HepG2 (cell line): ENCODE measurements around the gene BTG1. TPM values are rescaled to one million over a fixed set of nuclear protein-coding genes. Genes with fewer than 3 reads are reported as not detected.

ENCODE experiments used
- KDM6A ChIP-seq: IDR thresholded peaks from 2 replicates; pipeline ENCODE4 v1.6.1; 2016; ENCODE audit warnings: low read depth
- SMAD1 ChIP-seq: sonication (generic); formaldehyde crosslinking; IDR thresholded peaks from 2 replicates; pipeline ENCODE4 v1.4.0; 2020; ENCODE audit warnings: missing genetic modification reagents, low read depth, mild to moderate bottlenecking, borderline replicate concordance
- polyA plus RNA-seq, 8 experiments: library from polyadenylated mRNA; depleted of rRNA in 3 of 8; stranded (reverse) in 7 of 8; unstranded in 1 of 8; fragments of >200 nt; fragmentation: Illumina TruSeq in 4 of 8; extraction: Trizol in 4 of 8; gene quantifications; 2 replicates each; pipeline versions ENCODE4 v1.2.1 to v1.2.3, GENCODE V29; 2011 to 2016; ENCODE audit warnings: low read depth in 4 of 8, missing spikeins in 1 of 8, mixed read lengths in 1 of 8; ENCODE audit not compliant: insufficient read depth in 1 of 8
- total RNA-seq, 5 experiments: library from RNA; depleted of rRNA; stranded (reverse); fragments of >200 nt; fragmentation: Illumina TruSeq; extraction: Trizol; gene quantifications; 2 replicates each; pipeline ENCODE4 v1.2.3, GENCODE V29; 2016; ENCODE audit warnings: low read depth in 1 of 5
- TF ChIP-seq, protein P1 (sequence below): sonication (generic); formaldehyde crosslinking; IDR thresholded peaks from 2 replicates; pipeline ENCODE4 v1.4.0; 2020; ENCODE audit warnings: missing genetic modification reagents
- TF ChIP-seq, protein P2 (sequence below), 2 experiments: sonication (generic) in 1 of 2; formaldehyde crosslinking in 1 of 2; IDR thresholded peaks; 2 replicates each; pipeline versions ENCODE4 v1.4.0 to v1.6.1; 2016 to 2020; ENCODE audit warnings: borderline replicate concordance in 1 of 2, low read depth in 1 of 2, mild to moderate bottlenecking in 1 of 2, missing genetic modification reagents in 1 of 2

BTG1 gene
- total and polyA plus RNA-seq, 2 of the 13 experiments (the other 11 are each of a cell fraction or from before 2014, with no cell fraction given): 7.5 to 16.7 TPM

- TF ChIP-seq, protein P1, sequence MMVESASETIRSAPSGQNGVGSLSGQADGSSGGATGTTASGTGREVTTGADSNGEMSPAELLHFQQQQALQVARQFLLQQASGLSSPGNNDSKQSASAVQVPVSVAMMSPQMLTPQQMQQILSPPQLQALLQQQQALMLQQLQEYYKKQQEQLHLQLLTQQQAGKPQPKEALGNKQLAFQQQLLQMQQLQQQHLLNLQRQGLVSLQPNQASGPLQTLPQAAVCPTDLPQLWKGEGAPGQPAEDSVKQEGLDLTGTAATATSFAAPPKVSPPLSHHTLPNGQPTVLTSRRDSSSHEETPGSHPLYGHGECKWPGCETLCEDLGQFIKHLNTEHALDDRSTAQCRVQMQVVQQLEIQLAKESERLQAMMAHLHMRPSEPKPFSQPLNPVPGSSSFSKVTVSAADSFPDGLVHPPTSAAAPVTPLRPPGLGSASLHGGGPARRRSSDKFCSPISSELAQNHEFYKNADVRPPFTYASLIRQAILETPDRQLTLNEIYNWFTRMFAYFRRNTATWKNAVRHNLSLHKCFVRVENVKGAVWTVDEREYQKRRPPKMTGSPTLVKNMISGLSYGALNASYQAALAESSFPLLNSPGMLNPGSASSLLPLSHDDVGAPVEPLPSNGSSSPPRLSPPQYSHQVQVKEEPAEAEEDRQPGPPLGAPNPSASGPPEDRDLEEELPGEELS (CRISPR knock-in tag): 0 out of 2 replicates have a peak, but pooled peaks have one; percentile 18
- TF ChIP-seq KDM6A (no peak), SMAD1 (CRISPR knock-in tag) (no peak)
- TF ChIP-seq, protein P2, sequence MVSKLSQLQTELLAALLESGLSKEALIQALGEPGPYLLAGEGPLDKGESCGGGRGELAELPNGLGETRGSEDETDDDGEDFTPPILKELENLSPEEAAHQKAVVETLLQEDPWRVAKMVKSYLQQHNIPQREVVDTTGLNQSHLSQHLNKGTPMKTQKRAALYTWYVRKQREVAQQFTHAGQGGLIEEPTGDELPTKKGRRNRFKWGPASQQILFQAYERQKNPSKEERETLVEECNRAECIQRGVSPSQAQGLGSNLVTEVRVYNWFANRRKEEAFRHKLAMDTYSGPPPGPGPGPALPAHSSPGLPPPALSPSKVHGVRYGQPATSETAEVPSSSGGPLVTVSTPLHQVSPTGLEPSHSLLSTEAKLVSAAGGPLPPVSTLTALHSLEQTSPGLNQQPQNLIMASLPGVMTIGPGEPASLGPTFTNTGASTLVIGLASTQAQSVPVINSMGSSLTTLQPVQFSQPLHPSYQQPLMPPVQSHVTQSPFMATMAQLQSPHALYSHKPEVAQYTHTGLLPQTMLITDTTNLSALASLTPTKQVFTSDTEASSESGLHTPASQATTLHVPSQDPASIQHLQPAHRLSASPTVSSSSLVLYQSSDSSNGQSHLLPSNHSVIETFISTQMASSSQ (IDR thresholded peaks at IDR 0.05; ENCODE audit: low read depth): 0 out of 2 replicates have a peak, but pooled peaks have one; percentile 29
- TF ChIP-seq, protein P2 (CRISPR knock-in tag; IDR thresholded peaks at IDR 0.05; ENCODE audit: borderline replicate concordance): no peak
Observed at GRCh38 chr12:92098594-92099380, 46.9 kb downstream of the BTG1 start (continued).
